ENCODE data around the gene TBC1D14.

TBC1D14 gene

GRCh38 chr4:7023486-7023885, 113.9 kb downstream of the TBC1D14 start:
- H3K27me3 ChIP-seq (ENCODE audit: low read depth, low read length): no peaks in the 10 kb centered on the region
- no peak overlapping the region for H2AFZ ChIP-seq (ENCODE audit: low read depth, low read length)
- H3K9ac ChIP-seq (ENCODE audit: low read length): no peak overlapping the region
- H3K36me3 ChIP-seq (replicated peaks; ENCODE audit: low read depth, low read length): peaks cover 7% of the 10 kb centered on the region
- H3K4me3 ChIP-seq (ENCODE audit: low read length): no peak overlapping the region
- H3K4me2 ChIP-seq (ENCODE audit: low read length): no peak overlapping the region
- H4K20me1 ChIP-seq (ENCODE audit: insufficient read depth, low read length): no peaks in the 10 kb centered on the region
- no peaks in the 10 kb centered on the region for H3K4me1 ChIP-seq (ENCODE audit: low read length)
- no peaks in the 10 kb centered on the region for H3K9me3 ChIP-seq (ENCODE audit: insufficient read depth, low read length)
- no peak for TF ChIP-seq CTCF (IDR thresholded peaks at IDR 0.05; ENCODE audit: low read depth, low read length)
- TF ChIP-seq EZH2phosphoT487 (IDR thresholded peaks at IDR 0.05; ENCODE audit: low read depth): no peak
- H3K27ac ChIP-seq (ENCODE audit: low read length): no peak overlapping the region
- H3K79me2 ChIP-seq (ENCODE audit: low read length): no peaks in the 10 kb centered on the region

- Histone ChIP-seq H3K27ac (ENCODE audit: low read length) (no peak overlapping the region), H3K4me1 (ENCODE audit: low read length) (no peaks in the 10 kb centered on the region), H3K9ac (ENCODE audit: low read length) (no peak overlapping the region), H4K20me1 (ENCODE audit: insufficient read depth, low read length) (no peaks in the 10 kb centered on the region), H3K36me3 (replicated peaks; ENCODE audit: low read depth, low read length) (peaks cover 7% of the 10 kb centered on the region), H2AFZ (ENCODE audit: low read depth, low read length) (no peak overlapping the region), H3K9me3 (ENCODE audit: insufficient read depth, low read length) (no peaks in the 10 kb centered on the region), H3K27me3 (ENCODE audit: low read depth, low read length) (no peaks in the 10 kb centered on the region), H3K4me3 (ENCODE audit: low read length) (no peak overlapping the region), H3K79me2 (ENCODE audit: low read length) (no peaks in the 10 kb centered on the region), H3K4me2 (ENCODE audit: low read length) (no peak overlapping the region)
- TF ChIP-seq CTCF (IDR thresholded peaks at IDR 0.05; ENCODE audit: low read depth, low read length) (no peak), EZH2phosphoT487 (IDR thresholded peaks at IDR 0.05; ENCODE audit: low read depth) (no peak)
Observed at GRCh38 chr4:7023901-7024300, 114.3 kb downstream of the TBC1D14 start.

DNA sequence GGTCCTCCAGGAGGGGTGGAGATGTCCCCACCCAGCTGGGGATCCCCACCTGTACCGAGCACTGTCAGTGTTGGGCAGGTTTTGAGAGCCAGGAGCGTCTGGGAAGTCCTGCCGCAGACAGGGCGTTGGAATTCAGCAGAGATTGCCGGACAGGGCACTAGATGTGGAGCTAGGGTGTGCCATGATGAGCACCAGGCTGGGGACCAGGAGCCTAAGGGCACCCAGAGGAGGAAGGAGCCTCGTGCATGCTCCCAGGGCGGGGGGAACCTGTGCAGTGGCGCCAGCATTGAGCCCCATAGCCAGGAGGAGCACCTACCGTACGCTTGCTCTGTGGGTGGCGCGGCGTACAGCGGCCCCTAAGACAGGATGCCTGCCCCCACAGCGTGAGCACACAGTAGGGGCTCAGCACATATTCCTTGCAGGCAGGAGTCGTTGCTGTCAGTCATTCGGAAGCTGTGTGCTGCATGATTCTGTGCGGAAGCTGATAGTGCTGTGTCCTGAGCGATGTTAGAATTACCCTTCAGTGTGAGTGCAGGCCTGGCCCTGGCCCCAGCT, 114.8 kb downstream of the TBC1D14 start:
- TF ChIP-seq CTCF (IDR thresholded peaks at IDR 0.05; ENCODE audit: low read depth, low read length) (no peak), EZH2phosphoT487 (IDR thresholded peaks at IDR 0.05; ENCODE audit: low read depth) (no peak)
- Histone ChIP-seq H3K4me1 (ENCODE audit: low read length) (no peaks in the 10 kb centered on the region), H3K79me2 (ENCODE audit: low read length) (no peaks in the 10 kb centered on the region), H3K27me3 (ENCODE audit: low read depth, low read length) (no peaks in the 10 kb centered on the region), H3K9ac (ENCODE audit: low read length) (no peak overlapping the region), H3K4me3 (ENCODE audit: low read length) (no peak overlapping the region), H3K4me2 (ENCODE audit: low read length) (no peak overlapping the region), H3K36me3 (replicated peaks; ENCODE audit: low read depth, low read length) (peaks cover 7% of the 10 kb centered on the region), H2AFZ (ENCODE audit: low read depth, low read length) (no peak overlapping the region), H3K27ac (ENCODE audit: low read length) (no peak overlapping the region), H4K20me1 (ENCODE audit: insufficient read depth, low read length) (no peaks in the 10 kb centered on the region), H3K9me3 (ENCODE audit: insufficient read depth, low read length) (no peaks in the 10 kb centered on the region)

GRCh38 chr4:7025040-7025602, 115.5 kb downstream of the TBC1D14 start:
- Histone ChIP-seq H3K4me3 (ENCODE audit: low read length) (no peak overlapping the region), H3K4me2 (ENCODE audit: low read length) (no peak overlapping the region), H3K9ac (ENCODE audit: low read length) (no peak overlapping the region), H2AFZ (ENCODE audit: low read depth, low read length) (no peak overlapping the region), H3K9me3 (ENCODE audit: insufficient read depth, low read length) (no peaks in the 10 kb centered on the region), H3K27me3 (ENCODE audit: low read depth, low read length) (no peaks in the 10 kb centered on the region), H4K20me1 (ENCODE audit: insufficient read depth, low read length) (no peaks in the 10 kb centered on the region), H3K27ac (ENCODE audit: low read length) (no peak overlapping the region), H3K79me2 (ENCODE audit: low read length) (no peaks in the 10 kb centered on the region), H3K4me1 (ENCODE audit: low read length) (no peaks in the 10 kb centered on the region), H3K36me3 (replicated peaks; ENCODE audit: low read depth, low read length) (peaks cover 7% of the 10 kb centered on the region)
- TF ChIP-seq EZH2phosphoT487 (IDR thresholded peaks at IDR 0.05; ENCODE audit: low read depth) (no peak), CTCF (IDR thresholded peaks at IDR 0.05; ENCODE audit: low read depth, low read length) (no peak)
